ENCODE data around the gene FERMT2. TPM values are rescaled to one million over a fixed set of nuclear protein-coding genes. Genes with fewer than 3 reads are reported as not detected.

The FERMT2 gene
- polyA plus RNA-seq, 1 donor from 2014 or later, result not detected

DNA sequence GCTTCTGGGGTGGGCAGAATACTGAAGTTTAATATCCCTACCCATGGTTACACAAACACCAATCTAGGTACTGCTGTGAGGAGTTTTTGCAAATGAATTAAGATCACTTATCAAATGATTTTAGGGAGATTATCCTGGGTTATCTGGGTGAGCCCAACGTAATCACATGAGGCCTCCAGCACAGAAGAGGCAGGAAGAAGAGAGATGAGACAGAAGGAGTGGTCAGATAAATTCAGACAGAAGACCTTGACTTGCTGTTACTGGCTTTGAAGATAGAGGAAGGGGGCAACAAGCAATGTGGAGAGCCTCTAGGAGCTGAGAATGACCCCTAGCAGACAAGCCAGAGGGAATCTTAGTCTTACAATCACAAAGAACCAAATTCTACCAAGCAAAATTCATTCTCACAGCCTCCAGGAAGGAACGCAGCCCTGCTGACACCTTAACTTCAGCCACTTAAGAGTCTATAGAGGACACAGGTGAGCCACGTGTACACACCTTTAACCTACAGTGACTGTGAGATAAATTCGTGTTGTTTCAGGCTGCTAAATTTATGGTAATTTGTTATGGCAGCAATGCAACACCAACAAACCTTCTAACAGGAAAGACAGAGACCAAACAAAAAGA, 49.4 kb downstream of the FERMT2 start:
- Mint-ChIP-seq H3K36me3 (no peaks in the 10 kb centered on the region), H3K27me3 (peaks cover 9% of the 10 kb centered on the region), H3K4me1 (no peaks in the 10 kb centered on the region), H3K4me3 (no peak overlapping the region), H3K27ac (no peak overlapping the region), H3K9me3 (no peaks in the 10 kb centered on the region)

DNA sequence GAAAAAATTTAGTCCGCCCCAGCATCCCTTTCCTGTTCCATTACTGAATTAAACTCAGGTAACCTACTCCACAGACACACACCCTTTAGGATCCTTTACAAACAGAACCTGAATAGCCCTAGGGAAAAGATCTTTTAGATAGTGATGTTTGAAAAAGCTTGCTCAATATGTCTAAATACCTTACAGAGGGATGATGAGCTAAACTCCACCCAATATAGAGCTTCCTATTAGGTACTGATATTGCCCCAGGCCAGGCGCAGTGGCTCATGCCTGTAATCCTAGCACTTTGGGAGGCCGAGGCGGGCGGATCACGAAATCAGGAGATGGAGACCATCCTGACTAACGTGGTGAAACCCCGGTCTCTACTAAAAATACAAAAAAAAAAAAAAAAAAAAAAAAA, 50.1 kb downstream of the FERMT2 start:
- Mint-ChIP-seq H3K27me3 (peaks cover 9% of the 10 kb centered on the region), H3K4me1 (no peaks in the 10 kb centered on the region), H3K4me3 (no peak overlapping the region), H3K9me3 (no peaks in the 10 kb centered on the region), H3K36me3 (no peaks in the 10 kb centered on the region), H3K27ac (no peak overlapping the region)

DNA sequence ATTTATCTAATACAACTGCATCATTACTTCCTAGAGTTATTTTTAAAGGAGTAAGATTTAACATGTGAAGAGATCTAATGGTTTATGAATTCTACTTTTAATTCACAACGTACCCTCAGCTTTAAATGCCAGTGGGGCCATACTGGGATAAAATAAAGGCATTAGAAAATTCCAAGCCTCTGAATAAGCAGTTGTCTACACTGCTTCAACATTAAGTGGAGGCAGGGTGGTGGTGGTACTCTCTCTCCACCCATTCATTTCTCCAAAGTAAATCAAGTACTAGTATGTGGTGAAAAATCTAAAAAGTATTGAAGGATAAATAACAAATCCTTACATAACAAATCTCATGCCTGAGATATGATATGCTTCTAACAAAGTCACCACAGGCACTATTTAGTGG, 52.4 kb downstream of the FERMT2 start:
- no peaks in the 10 kb centered on the region for H3K9me3 Mint-ChIP-seq

DNA sequence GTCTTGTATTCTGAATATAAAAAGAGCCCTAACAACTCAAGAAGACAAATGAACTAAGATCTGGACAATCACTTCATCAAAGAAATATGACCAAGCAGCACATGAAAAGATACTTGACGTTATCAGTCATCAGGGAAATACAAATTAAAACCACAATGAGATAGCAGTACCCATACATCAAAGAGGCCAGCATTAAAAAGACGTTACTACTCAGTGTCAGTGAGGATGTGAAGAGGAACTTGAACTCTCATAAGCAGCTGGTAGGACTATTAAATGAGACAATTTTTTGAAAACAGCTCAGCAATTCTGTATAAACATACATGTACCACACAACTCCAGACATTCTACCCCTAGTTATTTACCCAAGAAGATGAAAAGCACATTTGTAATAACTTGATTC, 55.9 kb downstream of the FERMT2 start:
- H3K4me3 Mint-ChIP-seq, result no peak overlapping the region
- H3K4me1 Mint-ChIP-seq, result no peaks in the 10 kb centered on the region
- H3K27ac Mint-ChIP-seq, result no peak overlapping the region
- H3K9me3 Mint-ChIP-seq, result no peaks in the 10 kb centered on the region
- peaks cover 4% of the 10 kb centered on the region for H3K27me3 Mint-ChIP-seq
- H3K36me3 Mint-ChIP-seq, result no peaks in the 10 kb centered on the region

More for the DNA sequence above, 52.4 kb downstream of the FERMT2 start:
- H3K4me1 Mint-ChIP-seq, result no peaks in the 10 kb centered on the region
- H3K4me3 Mint-ChIP-seq, result no peak overlapping the region
- H3K27me3 Mint-ChIP-seq, result peaks cover 10% of the 10 kb centered on the region
- H3K36me3 Mint-ChIP-seq, result no peaks in the 10 kb centered on the region
- no peak overlapping the region for H3K27ac Mint-ChIP-seq

DNA sequence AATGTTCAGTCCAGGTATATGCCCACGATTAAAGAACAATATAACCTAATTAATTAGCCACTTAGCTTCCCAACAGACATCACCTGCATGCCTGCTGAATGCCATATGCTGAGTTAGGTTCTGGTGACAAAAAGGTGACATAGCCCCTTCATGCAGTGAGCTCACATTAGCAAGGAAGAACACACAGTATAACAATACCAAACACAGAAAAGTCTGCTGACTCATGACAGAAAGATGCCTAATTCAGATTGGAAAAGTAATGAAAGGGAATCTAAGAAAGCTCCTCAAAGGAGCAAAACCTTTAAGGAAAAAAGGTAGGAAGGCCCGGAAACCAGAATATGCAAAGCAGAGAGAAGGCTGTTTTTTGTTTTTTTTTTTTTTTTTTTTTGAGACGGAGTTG, 59.0 kb downstream of the FERMT2 start:
- no peaks in the 10 kb centered on the region for H3K9me3 Mint-ChIP-seq
- no peak overlapping the region for H3K27ac Mint-ChIP-seq
- peaks cover 2% of the 10 kb centered on the region for H3K27me3 Mint-ChIP-seq
- H3K4me3 Mint-ChIP-seq, result no peak overlapping the region
- no peaks in the 10 kb centered on the region for H3K4me1 Mint-ChIP-seq
- no peaks in the 10 kb centered on the region for H3K36me3 Mint-ChIP-seq

DNA sequence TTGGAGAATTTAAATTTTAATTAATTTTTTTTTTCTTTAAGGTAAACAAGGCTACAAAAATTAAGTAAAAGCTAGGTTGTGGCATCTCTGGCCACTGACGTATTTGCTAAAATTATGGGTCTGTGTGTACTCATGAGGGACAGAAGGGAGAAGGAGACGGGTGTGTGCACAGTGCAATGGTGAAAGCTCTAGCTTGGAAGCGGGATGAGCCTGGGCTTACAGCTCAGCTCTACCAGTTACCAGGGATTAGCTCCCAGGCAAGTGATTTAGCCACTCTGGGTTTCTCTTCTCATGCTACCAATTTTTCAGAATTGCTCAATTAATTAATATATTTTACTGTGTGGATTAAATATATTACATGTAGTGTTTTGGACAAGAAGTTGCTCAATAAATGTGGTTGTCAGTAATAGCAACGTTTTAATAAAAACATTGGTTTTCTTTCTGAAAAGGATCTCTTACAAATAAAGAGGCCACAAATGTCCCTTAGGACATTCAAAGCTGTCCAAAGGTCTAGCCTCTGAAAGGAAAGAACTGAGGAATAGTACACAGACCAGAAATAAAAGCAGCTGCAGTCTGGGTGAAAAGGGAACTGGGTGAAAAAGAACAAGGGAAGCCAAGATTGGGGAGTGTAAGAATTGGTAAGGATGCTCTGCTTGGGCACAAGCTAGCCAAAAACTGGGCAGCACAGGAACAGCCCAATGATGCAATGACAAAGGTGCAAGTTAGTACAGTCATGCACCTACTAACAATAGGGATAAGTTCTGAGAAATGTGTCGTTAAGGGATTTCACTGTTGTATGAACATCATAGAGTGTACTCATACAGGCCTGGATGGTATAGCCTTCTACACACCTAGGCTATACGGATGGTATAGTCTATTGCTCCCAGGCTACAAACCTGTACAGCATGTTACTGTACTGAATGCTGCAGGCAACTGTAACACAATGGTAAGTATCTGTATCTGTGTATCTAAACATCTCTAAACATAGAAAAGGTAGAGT, 61.7 kb downstream of the FERMT2 start:
- H3K36me3 Mint-ChIP-seq, result no peaks in the 10 kb centered on the region
- no peaks in the 10 kb centered on the region for H3K27me3 Mint-ChIP-seq
- no peak overlapping the region for H3K4me3 Mint-ChIP-seq
- no peaks in the 10 kb centered on the region for H3K9me3 Mint-ChIP-seq
- no peaks in the 10 kb centered on the region for H3K4me1 Mint-ChIP-seq
- H3K27ac Mint-ChIP-seq, result no peak overlapping the region

DNA sequence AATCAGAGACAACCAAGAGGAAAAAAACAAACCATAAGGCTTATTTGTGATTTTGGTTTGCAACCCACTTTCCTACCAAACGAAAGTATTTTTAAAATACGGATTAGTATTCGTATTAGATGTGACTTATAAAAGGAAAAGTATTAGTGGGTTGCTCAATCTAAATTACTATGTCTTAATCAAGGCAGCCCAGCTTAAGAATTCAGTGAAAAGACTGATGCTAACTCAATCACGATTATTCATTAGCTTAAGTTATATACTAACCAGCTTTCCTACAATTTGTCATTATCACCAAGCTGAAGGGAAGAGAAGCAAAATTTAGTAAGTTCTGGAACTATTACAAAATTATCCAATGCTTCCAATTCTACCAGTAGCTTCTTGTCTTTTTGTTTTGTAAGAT, 62.7 kb downstream of the FERMT2 start:
- H3K27ac Mint-ChIP-seq, result no peak overlapping the region
- H3K27me3 Mint-ChIP-seq, result peaks cover 4% of the 10 kb centered on the region
- H3K4me1 Mint-ChIP-seq, result no peaks in the 10 kb centered on the region
- no peak overlapping the region for H3K4me3 Mint-ChIP-seq
- no peaks in the 10 kb centered on the region for H3K36me3 Mint-ChIP-seq
- H3K9me3 Mint-ChIP-seq, result no peaks in the 10 kb centered on the region

DNA sequence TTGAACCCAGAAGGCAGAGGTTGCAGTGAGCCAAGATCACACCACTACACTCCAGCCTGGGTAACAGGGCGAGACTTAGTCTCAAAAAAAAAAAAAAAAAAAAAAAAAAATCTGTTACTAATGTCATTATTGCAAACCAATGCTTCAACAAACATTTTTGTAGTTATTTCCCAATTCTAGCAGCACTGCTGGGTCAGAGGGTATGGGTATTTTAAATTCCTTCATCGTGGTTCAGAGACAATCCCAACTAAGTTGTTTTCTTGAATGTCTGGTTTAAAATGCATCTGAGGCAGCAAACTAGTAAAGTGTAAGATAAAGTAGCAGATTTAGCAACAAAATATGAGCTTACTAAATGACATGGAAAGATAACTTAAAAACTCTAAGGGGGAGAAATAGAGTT, 65.6 kb downstream of the FERMT2 start:
- Mint-ChIP-seq H3K27ac (no peak overlapping the region), H3K4me3 (no peak overlapping the region), H3K36me3 (no peaks in the 10 kb centered on the region), H3K4me1 (no peaks in the 10 kb centered on the region), H3K9me3 (no peaks in the 10 kb centered on the region), H3K27me3 (peaks cover 8% of the 10 kb centered on the region)

DNA sequence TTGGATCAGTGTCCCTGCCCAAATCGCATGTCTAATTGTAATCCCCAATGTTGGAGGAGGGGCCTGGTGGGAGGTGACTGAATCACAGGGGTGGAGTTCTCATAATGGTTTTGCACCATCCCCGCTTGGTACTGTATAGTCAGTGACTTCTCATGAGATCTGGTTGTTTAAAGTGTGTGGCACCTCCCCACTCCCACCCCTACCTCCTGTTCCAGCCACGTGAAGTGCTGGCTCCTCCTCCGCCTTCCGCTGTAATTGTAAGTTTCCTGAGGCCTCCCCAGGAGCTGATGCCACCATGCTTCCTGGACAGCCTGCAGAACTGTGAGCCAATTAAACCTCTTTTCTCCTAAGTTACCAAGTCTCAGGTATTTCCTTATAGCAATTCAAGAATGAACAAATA, 67.2 kb downstream of the FERMT2 start:
- no peak overlapping the region for H3K4me3 Mint-ChIP-seq
- no peaks in the 10 kb centered on the region for H3K36me3 Mint-ChIP-seq

DNA sequence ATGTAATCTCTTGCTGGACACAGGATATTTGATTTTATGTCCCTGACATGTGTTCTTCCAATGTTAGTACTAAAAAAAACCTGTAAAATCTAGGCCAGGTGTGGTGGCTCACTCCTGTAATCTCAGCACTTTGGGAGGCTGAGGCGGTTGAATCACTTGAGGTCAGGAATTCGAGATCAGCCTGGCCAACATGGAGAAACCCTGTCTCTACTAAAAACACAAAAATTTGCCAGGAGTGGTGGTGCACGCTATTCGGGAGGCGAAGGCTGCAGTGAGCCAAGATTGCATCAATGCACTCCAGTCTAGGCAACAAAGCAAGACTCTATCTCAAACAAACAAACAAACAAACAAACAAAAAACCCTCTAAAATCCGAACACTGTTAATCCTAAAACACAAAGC, 68.0 kb downstream of the FERMT2 start:
- no peaks in the 10 kb centered on the region for H3K9me3 Mint-ChIP-seq
- H3K36me3 Mint-ChIP-seq, result no peaks in the 10 kb centered on the region
- peaks cover 8% of the 10 kb centered on the region for H3K27me3 Mint-ChIP-seq
- no peak overlapping the region for H3K27ac Mint-ChIP-seq
- no peaks in the 10 kb centered on the region for H3K4me1 Mint-ChIP-seq
- H3K4me3 Mint-ChIP-seq, result no peak overlapping the region

More for the DNA sequence above, 67.2 kb downstream of the FERMT2 start:
- no peak overlapping the region for H3K27ac Mint-ChIP-seq
- H3K4me1 Mint-ChIP-seq, result no peaks in the 10 kb centered on the region
- peaks cover 8% of the 10 kb centered on the region for H3K27me3 Mint-ChIP-seq
- H3K9me3 Mint-ChIP-seq, result no peaks in the 10 kb centered on the region

DNA sequence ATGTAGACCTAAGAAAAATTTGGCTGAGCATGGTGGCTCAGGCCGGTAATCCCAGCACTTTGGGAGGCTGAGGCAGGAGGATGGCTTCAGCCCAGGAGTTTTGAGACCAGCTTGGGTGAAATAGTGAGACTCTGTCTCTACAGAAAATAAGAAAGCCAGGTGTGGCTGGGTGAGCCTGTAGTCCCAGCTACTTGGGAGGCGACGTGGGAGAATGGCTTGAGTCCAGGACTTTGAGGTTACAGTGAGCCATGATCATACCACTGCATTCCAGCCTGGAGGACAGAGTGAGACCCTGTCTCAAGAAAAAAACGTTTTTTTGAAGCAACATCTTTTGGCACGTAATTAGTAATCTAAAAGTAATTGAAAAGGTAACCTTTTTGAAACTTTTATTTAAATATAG, 70.9 kb downstream of the FERMT2 start:
- H3K9me3 Mint-ChIP-seq, result no peaks in the 10 kb centered on the region
- H3K36me3 Mint-ChIP-seq, result no peaks in the 10 kb centered on the region
- H3K4me1 Mint-ChIP-seq, result no peaks in the 10 kb centered on the region
- no peak overlapping the region for H3K4me3 Mint-ChIP-seq
- H3K27ac Mint-ChIP-seq, result no peak overlapping the region
- H3K27me3 Mint-ChIP-seq, result peaks cover 8% of the 10 kb centered on the region

DNA sequence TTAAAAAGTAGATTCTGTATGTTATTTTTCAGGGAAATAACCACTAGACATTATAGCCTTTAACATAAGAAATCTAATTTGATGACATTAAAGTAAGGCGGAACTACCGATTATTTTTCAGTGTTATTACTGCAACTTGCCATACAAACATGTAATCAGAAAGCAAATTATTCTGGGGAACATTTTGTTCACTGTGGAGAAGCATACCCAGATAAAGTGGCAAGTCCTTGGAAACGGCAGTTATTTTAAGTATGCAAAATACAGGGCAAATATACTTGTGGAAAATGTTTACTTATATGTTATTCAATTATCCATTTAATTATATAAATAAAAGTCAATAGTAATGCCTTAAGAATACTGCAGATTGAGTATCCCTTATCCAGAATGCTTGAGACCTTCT, 71.9 kb downstream of the FERMT2 start:
- no peak overlapping the region for H3K4me3 Mint-ChIP-seq
- H3K27me3 Mint-ChIP-seq, result peaks cover 7% of the 10 kb centered on the region
- H3K9me3 Mint-ChIP-seq, result no peaks in the 10 kb centered on the region
- no peaks in the 10 kb centered on the region for H3K36me3 Mint-ChIP-seq
- no peaks in the 10 kb centered on the region for H3K4me1 Mint-ChIP-seq
- H3K27ac Mint-ChIP-seq, result no peak overlapping the region

DNA sequence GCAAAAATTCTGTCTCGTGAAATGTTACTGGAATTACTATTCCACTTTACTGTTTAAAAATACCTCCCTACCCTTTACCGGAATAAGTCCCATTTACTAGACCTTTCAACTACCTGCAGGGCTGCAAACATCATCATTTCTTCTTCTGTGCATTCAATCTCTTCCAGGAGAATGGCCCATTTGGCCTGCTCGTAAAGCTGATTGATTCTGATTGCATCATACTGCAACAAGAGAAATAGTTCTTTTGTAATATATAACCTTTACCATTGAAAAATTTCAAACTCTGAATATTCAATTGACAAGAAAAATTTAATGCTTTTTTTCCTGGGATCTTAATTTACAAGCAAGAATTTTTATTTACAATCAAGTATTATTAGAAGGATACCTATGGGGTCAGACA, 72.4 kb downstream of the FERMT2 start:
- H3K4me3 Mint-ChIP-seq, result no peak overlapping the region
- H3K9me3 Mint-ChIP-seq, result no peaks in the 10 kb centered on the region
- no peak overlapping the region for H3K27ac Mint-ChIP-seq
- no peaks in the 10 kb centered on the region for H3K4me1 Mint-ChIP-seq
- H3K27me3 Mint-ChIP-seq, result peaks cover 4% of the 10 kb centered on the region
- no peaks in the 10 kb centered on the region for H3K36me3 Mint-ChIP-seq

DNA sequence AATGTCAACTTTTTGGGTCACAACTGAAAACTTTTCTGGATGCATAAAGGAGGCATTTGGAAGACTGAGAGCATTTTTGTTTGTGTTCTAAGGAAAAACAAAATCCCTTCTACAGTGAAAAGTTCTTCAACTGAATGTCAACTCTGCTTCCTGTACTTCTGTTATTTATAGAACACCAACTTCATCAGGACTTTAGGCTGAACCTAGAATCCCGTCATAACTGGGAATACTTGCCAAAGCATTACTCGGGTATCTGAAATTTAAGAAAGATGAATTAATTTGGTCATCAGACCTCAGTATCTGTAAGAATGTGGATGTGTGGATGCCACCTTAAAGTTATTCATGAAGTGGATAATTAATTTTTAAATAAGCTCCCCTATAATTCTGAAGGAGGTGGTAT, 73.2 kb downstream of the FERMT2 start:
- Mint-ChIP-seq H3K27ac (no peak overlapping the region), H3K36me3 (no peaks in the 10 kb centered on the region), H3K27me3 (peaks cover 4% of the 10 kb centered on the region), H3K4me3 (no peak overlapping the region), H3K9me3 (no peaks in the 10 kb centered on the region), H3K4me1 (no peaks in the 10 kb centered on the region)

DNA sequence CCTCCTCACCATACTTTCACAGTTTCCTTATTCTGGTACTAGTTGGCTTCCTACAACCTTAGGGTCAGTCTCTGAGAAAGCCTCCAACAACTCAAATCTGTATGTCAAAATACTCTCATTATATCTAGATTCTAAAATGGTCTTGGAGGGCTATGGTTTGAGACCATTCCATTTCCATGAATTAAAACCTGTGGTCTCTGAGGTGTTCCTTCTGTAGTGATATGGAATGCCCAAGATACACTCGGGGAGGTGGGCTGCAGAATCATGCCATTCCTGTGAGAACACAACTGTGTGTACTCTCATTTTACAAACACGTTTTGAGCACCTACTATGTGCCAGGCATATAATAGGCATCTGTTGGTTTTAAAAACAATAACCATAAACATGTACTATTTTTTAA, 74.0 kb downstream of the FERMT2 start:
- Mint-ChIP-seq H3K4me1 (no peaks in the 10 kb centered on the region), H3K9me3 (no peaks in the 10 kb centered on the region), H3K4me3 (no peak overlapping the region), H3K36me3 (no peaks in the 10 kb centered on the region), H3K27me3 (peaks cover 4% of the 10 kb centered on the region), H3K27ac (no peak overlapping the region)

DNA sequence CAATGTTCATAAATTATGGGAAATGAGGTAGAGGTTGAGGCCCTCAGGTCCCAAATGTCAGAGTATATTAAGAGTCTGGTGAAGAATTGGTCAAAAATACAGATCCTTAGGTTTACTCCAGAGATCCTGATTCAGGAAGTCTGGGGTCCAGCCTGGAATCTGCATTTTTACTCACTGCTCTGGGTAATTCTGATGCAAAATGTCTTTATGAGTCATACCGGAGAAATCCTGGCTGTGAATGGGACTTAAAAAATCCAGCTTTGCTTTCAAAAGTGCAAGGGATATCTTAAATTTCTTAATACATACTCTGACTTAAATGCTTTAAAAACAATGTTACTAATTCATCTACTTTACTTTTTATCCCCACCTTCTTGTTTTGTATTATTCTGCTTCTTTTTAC, 74.5 kb downstream of the FERMT2 start:
- Mint-ChIP-seq H3K27ac (no peak overlapping the region), H3K9me3 (no peaks in the 10 kb centered on the region), H3K4me1 (no peaks in the 10 kb centered on the region), H3K4me3 (no peak overlapping the region), H3K36me3 (no peaks in the 10 kb centered on the region), H3K27me3 (peaks cover 4% of the 10 kb centered on the region)

All from IgD-negative memory B cell (primary cell).